Activated naive CD4-positive, alpha-beta T cell treated with anti-CD3 and anti-CD28 coated beads for 36 hours (primary cell): ENCODE results near the gene NTM. TPM values are rescaled to one million over a fixed set of nuclear protein-coding genes. Genes with fewer than 3 reads are reported as not detected.

Source experiments
- CTCF ChIA-PET: fragments of 350-600 bp; sonication (Branson Sonifier 250); formaldehyde crosslinking; loops from one replicate; lab custom pipeline; 2021; ENCODE audit warnings: antibody characterized with exemption; lab: Charles Lee
- DNase-seq: peaks from one replicate; pipeline ENCODE4 v3.0.0-alpha.2; 2020
- H3K27ac Mint-ChIP-seq: one replicate; pipeline ENCODE4 v1.8.0; 2021; ENCODE audit warnings: mild to moderate bottlenecking, mixed read lengths
- H3K27me3 Mint-ChIP-seq: one replicate; pipeline ENCODE4 v1.8.0; 2021; ENCODE audit warnings: low read depth, mixed read lengths
- H3K36me3 Mint-ChIP-seq: one replicate; pipeline ENCODE4 v1.8.0; 2021; ENCODE audit warnings: low read depth, mixed read lengths
- H3K4me1 Mint-ChIP-seq: one replicate; pipeline ENCODE4 v1.8.0; 2021; ENCODE audit warnings: low read depth, mixed read lengths
- H3K4me3 Mint-ChIP-seq: one replicate; pipeline ENCODE4 v1.8.0; 2021; ENCODE audit warnings: mild to moderate bottlenecking, moderate library complexity, mixed read lengths
- H3K9me3 Mint-ChIP-seq: one replicate; pipeline ENCODE4 v1.8.0; 2021; ENCODE audit warnings: mixed read lengths
- intact Hi-C: fragments of 100-400 bp; cut with micrococcal nuclease; formaldehyde crosslinking; loops from one replicate; pipeline ENCODE4 v1.15.1; 2023
- total RNA-seq, 2 experiments: library from RNA; stranded (reverse); gene quantifications; one replicate each; pipeline ENCODE4 v1.2.3, GENCODE V29; 2021

Gene NTM
- total RNA-seq, 2 experiments from 2014 or later: not detected

DNA sequence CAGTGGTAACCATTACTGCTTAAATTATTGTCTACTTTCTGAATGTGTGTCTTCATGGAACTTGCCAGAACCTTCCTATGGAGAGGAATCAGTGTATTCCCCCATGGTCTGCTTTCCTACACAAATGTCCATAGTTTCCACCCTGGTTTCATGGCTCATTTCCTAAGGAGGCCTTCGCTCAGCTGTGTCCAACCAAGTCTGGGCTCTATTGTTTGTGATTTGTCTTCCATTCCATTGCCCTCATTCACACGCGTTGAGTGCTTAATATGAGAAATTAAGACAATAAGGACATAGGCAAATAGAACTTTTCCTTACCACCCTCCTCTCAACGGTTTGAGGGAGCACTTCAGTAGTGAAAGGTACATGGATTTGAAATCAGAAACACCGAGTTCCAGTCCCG is 510.6 kb downstream of the NTM start:
- Mint-ChIP-seq H3K9me3 (no peaks in the 10 kb centered on the region), H3K36me3 (no peaks in the 10 kb centered on the region), H3K4me3 (no peak overlapping the region), H3K4me1 (no peaks in the 10 kb centered on the region), H3K27me3 (no peaks in the 10 kb centered on the region), H3K27ac (no peak overlapping the region)
- CTCF ChIA-PET: no interaction called here
- intact Hi-C loops: no loop called here
- DNase-seq: no peak

DNA sequence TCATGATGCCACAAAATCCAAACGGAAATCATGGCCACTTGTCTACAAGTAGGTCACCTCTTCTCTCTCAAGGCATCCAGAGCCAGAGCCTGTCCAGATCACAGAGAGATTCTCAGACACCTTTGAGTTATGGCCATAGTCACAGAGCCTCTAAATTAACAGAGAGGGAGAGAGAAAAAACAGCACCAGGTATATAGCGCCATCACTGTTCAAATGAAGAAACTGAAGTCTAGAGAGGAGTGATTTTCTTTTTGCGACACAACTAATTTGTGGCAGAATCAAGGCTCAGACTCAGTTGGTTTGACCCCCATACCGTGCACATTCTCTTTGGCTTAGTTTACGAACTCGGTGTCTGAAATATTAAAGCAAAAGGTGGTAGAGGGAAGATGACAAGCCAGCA is 512.9 kb downstream of the NTM start:
- no peaks in the 10 kb centered on the region for H3K36me3 Mint-ChIP-seq
- CTCF ChIA-PET: no interaction called here

GRCh38 chr11:131884461-131885073 is 514.2 kb downstream of the NTM start:
- Mint-ChIP-seq H3K27me3 (no peaks in the 10 kb centered on the region), H3K9me3 (no peaks in the 10 kb centered on the region), H3K4me3 (no peak overlapping the region), H3K4me1 (no peaks in the 10 kb centered on the region), H3K36me3 (no peaks in the 10 kb centered on the region), H3K27ac (no peak overlapping the region)
- intact Hi-C loops: no loop called here
- DNase-seq: no peak
- CTCF ChIA-PET: no interaction called here

More for the DNA sequence above, 512.9 kb downstream of the NTM start:
- intact Hi-C loops: no loop called here
- Mint-ChIP-seq H3K4me3 (no peak overlapping the region), H3K27me3 (no peaks in the 10 kb centered on the region), H3K27ac (no peak overlapping the region), H3K9me3 (no peaks in the 10 kb centered on the region), H3K4me1 (no peaks in the 10 kb centered on the region)
- no peak for DNase-seq

DNA sequence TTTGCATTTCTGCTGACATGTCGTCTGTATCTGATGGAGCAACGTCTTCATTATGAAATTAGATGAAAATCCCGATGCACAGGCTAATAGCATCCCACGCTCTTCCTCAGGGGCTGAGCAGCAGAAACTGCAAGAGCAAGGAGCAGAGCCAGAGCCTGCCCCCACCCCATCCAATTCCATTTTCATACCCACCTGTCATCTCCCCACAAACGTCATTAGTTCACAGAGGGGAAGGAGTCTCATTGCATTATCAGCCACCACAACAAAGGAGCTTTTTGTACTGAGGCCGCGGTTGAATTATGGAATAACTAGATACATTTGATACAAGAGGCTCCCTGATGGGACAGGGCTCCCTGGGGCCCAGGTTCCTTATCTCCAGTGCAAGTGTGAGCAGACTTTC is 515.0 kb downstream of the NTM start:
- DNase-seq: no peak
- intact Hi-C loops: no loop called here
- H3K4me3 Mint-ChIP-seq: no peak overlapping the region
- H3K27me3 Mint-ChIP-seq: no peaks in the 10 kb centered on the region
- CTCF ChIA-PET: no interaction called here
- H3K9me3 Mint-ChIP-seq: no peaks in the 10 kb centered on the region
- no peak overlapping the region for H3K27ac Mint-ChIP-seq
- no peaks in the 10 kb centered on the region for H3K36me3 Mint-ChIP-seq
- no peaks in the 10 kb centered on the region for H3K4me1 Mint-ChIP-seq

GRCh38 chr11:131886201-131886600 is 515.8 kb downstream of the NTM start:
- no peaks in the 10 kb centered on the region for H3K27me3 Mint-ChIP-seq
- intact Hi-C loops: no loop called here
- no peak for DNase-seq
- no peaks in the 10 kb centered on the region for H3K36me3 Mint-ChIP-seq
- H3K9me3 Mint-ChIP-seq: no peaks in the 10 kb centered on the region
- no peaks in the 10 kb centered on the region for H3K4me1 Mint-ChIP-seq
- H3K27ac Mint-ChIP-seq: no peak overlapping the region
- CTCF ChIA-PET: no interaction called here
- H3K4me3 Mint-ChIP-seq: no peak overlapping the region

DNA sequence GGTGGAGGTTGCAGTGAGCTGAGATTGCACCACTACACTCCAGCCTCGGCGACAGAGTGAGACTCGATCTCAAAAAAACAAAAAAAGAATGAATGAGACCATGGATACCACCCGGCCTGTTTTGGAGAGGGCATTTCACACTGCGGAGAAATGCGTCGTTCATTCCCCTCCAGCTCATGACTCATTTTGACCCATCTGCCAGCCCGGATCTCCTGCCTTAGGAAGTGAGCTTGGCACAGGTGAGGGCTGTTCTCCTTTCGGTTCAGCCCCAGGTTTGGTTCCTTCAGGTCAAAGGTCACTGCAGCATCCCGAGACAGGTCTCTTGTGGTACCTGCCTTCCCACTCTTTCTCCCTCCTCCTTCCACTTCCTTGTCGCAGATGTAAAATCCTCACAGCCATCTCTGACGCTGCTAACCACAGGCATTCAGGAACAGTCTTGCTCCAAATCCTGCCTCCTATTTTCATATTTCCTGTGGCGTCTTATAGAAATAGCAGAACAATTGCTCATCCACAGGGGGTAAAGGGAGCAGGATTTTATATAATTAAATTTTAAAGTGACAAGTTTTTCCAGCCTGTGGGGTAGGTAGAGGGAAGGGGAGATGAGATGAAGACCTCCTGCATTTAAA is 517.9 kb downstream of the NTM start:
- no peaks in the 10 kb centered on the region for H3K4me1 Mint-ChIP-seq
- CTCF ChIA-PET: no interaction called here
- H3K36me3 Mint-ChIP-seq: no peaks in the 10 kb centered on the region

DNA sequence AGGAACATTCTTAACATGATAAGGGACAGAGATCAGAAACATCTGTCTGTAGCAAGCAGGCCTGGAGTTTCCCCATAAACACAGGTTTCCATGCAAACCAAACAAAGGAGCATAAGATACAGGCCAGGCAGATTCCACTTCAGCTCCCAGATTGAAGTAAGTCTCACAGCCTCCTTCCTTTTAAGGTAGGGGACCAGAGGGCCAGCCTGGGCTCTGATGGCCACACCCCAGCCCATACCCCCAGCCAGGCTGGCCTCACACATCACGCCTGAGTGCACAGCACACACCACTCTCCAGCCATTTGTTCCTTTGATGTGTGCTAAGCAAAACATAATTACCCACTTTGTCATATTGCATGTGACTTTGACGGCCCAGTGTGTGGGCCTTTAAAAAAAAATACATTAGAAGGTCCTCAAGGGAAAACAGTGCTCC is 518.7 kb downstream of the NTM start:
- no peaks in the 10 kb centered on the region for H3K36me3 Mint-ChIP-seq
- no peaks in the 10 kb centered on the region for H3K4me1 Mint-ChIP-seq
- no peak for DNase-seq
- no peak overlapping the region for H3K27ac Mint-ChIP-seq
- CTCF ChIA-PET: no interaction called here
- no peak overlapping the region for H3K4me3 Mint-ChIP-seq
- H3K27me3 Mint-ChIP-seq: no peaks in the 10 kb centered on the region
- no peaks in the 10 kb centered on the region for H3K9me3 Mint-ChIP-seq
- intact Hi-C loops: no loop called here

More for the DNA sequence above, 517.9 kb downstream of the NTM start:
- intact Hi-C loops: no loop called here
- no peak for DNase-seq
- no peak overlapping the region for H3K4me3 Mint-ChIP-seq
- no peaks in the 10 kb centered on the region for H3K27me3 Mint-ChIP-seq
- H3K9me3 Mint-ChIP-seq: no peaks in the 10 kb centered on the region
- no peak overlapping the region for H3K27ac Mint-ChIP-seq

DNA sequence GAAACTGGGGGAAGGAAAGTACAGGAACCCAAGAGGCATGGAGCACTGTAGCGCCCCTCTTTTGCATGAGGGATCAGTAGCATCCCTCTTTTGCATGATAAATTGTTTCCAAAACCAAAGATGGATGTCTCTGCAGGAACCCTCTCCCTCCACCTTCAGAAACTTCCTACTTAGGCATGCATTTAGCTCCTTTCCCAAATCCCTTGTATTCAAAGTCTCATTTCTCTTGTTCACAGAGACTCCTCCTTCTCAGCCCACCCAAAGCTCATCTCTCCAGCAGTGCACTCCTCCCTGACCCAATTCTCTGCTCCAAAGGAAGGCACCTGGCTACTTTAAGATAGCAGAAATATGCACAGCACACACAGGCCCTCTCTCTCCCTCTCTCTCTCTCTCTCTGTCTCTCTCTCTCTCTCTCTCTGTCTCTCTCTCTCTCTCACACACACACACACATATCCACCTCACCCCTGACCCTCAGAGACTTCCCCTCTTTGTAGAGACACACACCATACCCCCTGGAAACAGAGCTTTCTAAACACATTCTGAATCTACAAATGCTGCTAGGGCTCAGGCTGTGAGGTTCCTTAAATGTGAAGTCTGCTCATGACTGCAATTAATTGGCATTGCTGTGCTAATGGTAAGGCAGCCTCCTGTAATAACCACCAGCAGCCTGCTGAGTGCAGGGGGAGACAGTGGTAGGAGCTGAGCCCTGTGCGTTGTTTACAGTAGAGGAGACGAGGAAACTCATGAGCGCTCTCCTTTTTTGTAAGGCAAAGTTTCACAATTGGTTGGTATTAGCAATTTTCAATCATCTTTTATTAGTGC is 519.6 kb downstream of the NTM start:
- H3K4me1 Mint-ChIP-seq: no peaks in the 10 kb centered on the region
- no peak overlapping the region for H3K4me3 Mint-ChIP-seq
- DNase-seq: no peak
- CTCF ChIA-PET: no interaction called here
- no peaks in the 10 kb centered on the region for H3K36me3 Mint-ChIP-seq
- no peak overlapping the region for H3K27ac Mint-ChIP-seq
- no peaks in the 10 kb centered on the region for H3K9me3 Mint-ChIP-seq
- H3K27me3 Mint-ChIP-seq: no peaks in the 10 kb centered on the region
- intact Hi-C loops: no loop called here

DNA sequence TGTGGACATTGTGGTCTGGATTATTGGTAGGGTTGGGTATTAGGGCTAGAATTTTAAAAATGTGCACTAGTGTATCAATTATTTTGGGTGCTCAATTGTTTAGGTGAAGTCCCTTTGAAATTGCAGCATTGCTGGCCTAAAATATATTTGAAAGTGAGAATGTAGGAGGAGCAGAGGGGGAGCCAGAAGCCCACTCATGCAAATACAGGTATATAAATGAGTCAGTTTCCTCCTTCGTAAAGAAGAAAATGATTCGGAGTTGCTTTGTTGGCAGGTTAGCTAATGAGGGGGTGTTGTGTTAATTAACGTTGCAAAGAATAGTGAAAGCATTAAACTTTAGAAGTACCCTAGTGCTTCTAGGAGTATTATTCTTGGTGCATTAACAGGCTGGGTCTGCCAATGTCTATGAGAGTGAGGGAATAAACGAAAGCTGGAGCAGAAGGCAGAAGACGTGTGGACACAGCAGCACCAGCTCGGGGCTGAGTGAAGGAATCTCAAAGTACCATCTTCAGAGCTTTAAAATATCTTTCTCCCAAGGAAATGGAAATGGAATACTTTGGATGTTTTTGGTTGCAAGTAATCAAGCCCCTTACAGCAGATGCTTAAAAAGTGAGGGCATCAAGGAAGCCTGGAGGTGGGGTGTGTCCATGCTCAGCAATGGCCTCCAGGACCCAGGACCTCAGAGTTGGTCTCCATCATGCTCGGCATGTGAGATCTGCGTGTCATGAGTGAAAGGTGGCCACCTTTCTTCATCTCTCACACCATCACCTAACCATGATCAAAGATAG is 522.9 kb downstream of the NTM start:
- no peak for DNase-seq
- Mint-ChIP-seq H3K4me3 (no peak overlapping the region), H3K27me3 (no peaks in the 10 kb centered on the region), H3K4me1 (no peaks in the 10 kb centered on the region), H3K9me3 (no peaks in the 10 kb centered on the region), H3K27ac (no peak overlapping the region), H3K36me3 (no peaks in the 10 kb centered on the region)
- CTCF ChIA-PET: interaction anchor here (1.1 kb wide), 1 partner anchor 233 kb away, joined by 3 read pairs; no protein-coding TSS in a partner anchor
- intact Hi-C loops: no loop called here

DNA sequence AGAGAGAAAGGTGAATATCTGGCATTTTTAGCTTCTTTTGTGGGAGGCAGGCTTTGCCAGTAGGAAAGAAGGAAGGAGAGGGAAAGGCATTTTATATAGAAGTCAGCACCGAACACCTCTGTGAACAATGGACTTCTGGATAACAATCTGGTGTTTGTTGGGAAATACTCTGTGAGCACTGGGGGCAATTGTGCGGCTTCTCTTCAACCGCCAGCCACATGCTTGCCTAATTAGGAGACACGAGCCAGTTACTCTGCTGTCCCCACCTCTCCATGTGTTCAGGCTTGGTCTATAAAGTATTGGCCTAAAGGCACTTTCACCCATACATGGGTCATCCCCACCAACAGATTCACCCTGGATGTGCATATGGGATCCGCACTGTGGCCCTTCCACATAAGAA is 523.6 kb downstream of the NTM start:
- CTCF ChIA-PET: no interaction called here
- Mint-ChIP-seq H3K27ac (no peak overlapping the region), H3K27me3 (no peaks in the 10 kb centered on the region), H3K4me3 (no peak overlapping the region), H3K4me1 (no peaks in the 10 kb centered on the region), H3K36me3 (no peaks in the 10 kb centered on the region), H3K9me3 (no peaks in the 10 kb centered on the region)
- intact Hi-C loops: no loop called here
- DNase-seq: no peak

DNA sequence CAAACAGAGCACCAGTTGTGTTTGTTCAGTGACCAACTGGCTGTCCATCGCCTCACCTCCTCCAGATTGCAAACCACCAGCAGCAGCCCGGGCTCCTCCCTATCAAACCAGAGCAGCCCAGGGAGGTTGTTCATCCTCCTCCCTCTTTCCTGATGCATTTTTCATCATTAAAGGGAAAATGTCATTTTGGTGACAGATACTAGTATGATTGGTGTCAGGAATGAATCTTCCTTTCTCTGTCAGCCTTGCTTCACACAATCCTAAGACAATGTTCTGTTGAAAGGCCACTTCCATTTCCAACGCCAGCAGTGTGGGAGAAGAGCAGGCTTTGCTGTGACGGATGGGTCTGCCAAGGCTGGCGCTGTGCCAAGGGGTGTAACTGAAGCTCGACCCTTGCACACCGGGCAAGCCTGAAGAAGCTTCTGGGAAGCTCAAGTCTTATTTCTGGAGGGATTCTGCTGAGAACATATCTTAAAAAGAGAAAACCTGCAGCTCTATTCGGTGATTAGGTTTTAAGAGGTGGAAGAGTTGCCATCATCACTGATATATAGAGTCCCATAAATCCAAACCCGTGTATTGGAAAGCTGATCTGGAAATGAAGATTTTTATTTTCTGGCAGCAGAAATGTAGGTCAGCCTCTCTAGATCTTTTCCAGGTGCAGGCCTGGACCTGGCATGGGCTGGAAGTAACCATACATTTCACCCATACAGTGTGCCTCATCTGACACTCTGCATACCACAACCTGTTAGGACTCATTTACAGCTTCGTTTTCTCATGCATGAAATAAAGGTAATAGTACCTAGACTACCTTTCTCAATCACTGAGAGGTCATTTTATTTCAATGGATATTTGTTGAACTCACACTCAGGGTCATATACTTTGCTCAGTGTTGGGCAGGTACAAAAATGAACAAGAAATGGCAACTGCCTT is 524.5 kb downstream of the NTM start:
- H3K27ac Mint-ChIP-seq: no peak overlapping the region
- intact Hi-C loops: no loop called here
- CTCF ChIA-PET: no interaction called here
- no peaks in the 10 kb centered on the region for H3K36me3 Mint-ChIP-seq
- no peaks in the 10 kb centered on the region for H3K9me3 Mint-ChIP-seq
- no peaks in the 10 kb centered on the region for H3K4me1 Mint-ChIP-seq
- H3K27me3 Mint-ChIP-seq: no peaks in the 10 kb centered on the region
- no peak overlapping the region for H3K4me3 Mint-ChIP-seq
- no peak for DNase-seq
